ENCODE results near the gene PLCB1.

PLCB1 gene

GRCh38 chr20:8414586-8415274 is 282.7 kb downstream of the PLCB1 start:
- H3K27me3 ChIP-seq (ENCODE audit: insufficient read depth, low read length, poor library complexity, severe bottlenecking), result no peaks in the 10 kb centered on the region

GRCh38 chr20:8421981-8422380 is 289.9 kb downstream of the PLCB1 start:
- Histone ChIP-seq H2AFZ (ENCODE audit: low read length) (no peak overlapping the region), H4K20me1 (ENCODE audit: insufficient read depth, low read length, poor library complexity, severe bottlenecking) (no peaks in the 10 kb centered on the region), H3K9me3 (ENCODE audit: insufficient read depth, low read depth, low read length) (no peaks in the 10 kb centered on the region), H3K4me3 (ENCODE audit: low read length, poor library complexity, severe bottlenecking) (no peak overlapping the region), H3K9ac (ENCODE audit: low read depth, low read length, poor library complexity, severe bottlenecking) (no peak overlapping the region), H3K27me3 (ENCODE audit: insufficient read depth, low read length, poor library complexity, severe bottlenecking) (no peaks in the 10 kb centered on the region), H3K79me2 (ENCODE audit: insufficient read depth, low read length) (no peaks in the 10 kb centered on the region), H3F3A (ENCODE audit: low read depth) (no peaks in the 10 kb centered on the region), H3K4me2 (ENCODE audit: low read depth, low read length, poor library complexity, severe bottlenecking) (no peak overlapping the region), H3K4me1 (ENCODE audit: insufficient read depth, low read length, poor library complexity, severe bottlenecking) (peaks cover 8% of the 10 kb centered on the region), H3K9me2 (replicated peaks; ENCODE audit: low read depth, low read length) (no peaks in the 10 kb centered on the region), H3K36me3 (ENCODE audit: insufficient read depth, low read length) (no peaks in the 10 kb centered on the region)
- TF ChIP-seq EZH2phosphoT487 (IDR thresholded peaks at IDR 0.05; ENCODE audit: borderline replicate concordance), result no peak
- no peak for TF ChIP-seq CTCF (conservative IDR thresholded peaks at IDR 0.05; ENCODE audit: low read length)

More at GRCh38 chr20:8414586-8415274, 282.7 kb downstream of the PLCB1 start:
- Histone ChIP-seq H3K9me2 (replicated peaks; ENCODE audit: low read depth, low read length) (no peaks in the 10 kb centered on the region), H3K9ac (ENCODE audit: low read depth, low read length, poor library complexity, severe bottlenecking) (no peak overlapping the region), H3K79me2 (ENCODE audit: insufficient read depth, low read length) (0 out of 2 replicates have a peak, but pooled peaks cover 3% of the 10 kb centered on the region), H3K4me1 (ENCODE audit: insufficient read depth, low read length, poor library complexity, severe bottlenecking) (peaks cover 8% of the 10 kb centered on the region), H3F3A (ENCODE audit: low read depth) (no peaks in the 10 kb centered on the region), H3K36me3 (ENCODE audit: insufficient read depth, low read length) (no peaks in the 10 kb centered on the region), H4K20me1 (ENCODE audit: insufficient read depth, low read length, poor library complexity, severe bottlenecking) (no peaks in the 10 kb centered on the region), H3K4me3 (ENCODE audit: low read length, poor library complexity, severe bottlenecking) (no peak overlapping the region), H3K4me2 (ENCODE audit: low read depth, low read length, poor library complexity, severe bottlenecking) (no peak overlapping the region), H3K9me3 (ENCODE audit: insufficient read depth, low read depth, low read length) (no peaks in the 10 kb centered on the region), H2AFZ (ENCODE audit: low read length) (no peak overlapping the region)
- TF ChIP-seq CTCF (conservative IDR thresholded peaks at IDR 0.05; ENCODE audit: low read length) (no peak), EZH2phosphoT487 (IDR thresholded peaks at IDR 0.05; ENCODE audit: borderline replicate concordance) (no peak)

GRCh38 chr20:8423482-8423881 is 291.4 kb downstream of the PLCB1 start:
- no peaks in the 10 kb centered on the region for H3K9me2 ChIP-seq (replicated peaks; ENCODE audit: low read depth, low read length)
- H3K4me3 ChIP-seq (ENCODE audit: low read length, poor library complexity, severe bottlenecking), result no peak overlapping the region
- H3K4me1 ChIP-seq (ENCODE audit: insufficient read depth, low read length, poor library complexity, severe bottlenecking), result peaks cover 4% of the 10 kb centered on the region
- H2AFZ ChIP-seq (ENCODE audit: low read length), result no peak overlapping the region
- no peak for TF ChIP-seq CTCF (conservative IDR thresholded peaks at IDR 0.05; ENCODE audit: low read length)
- no peak for TF ChIP-seq EZH2phosphoT487 (IDR thresholded peaks at IDR 0.05; ENCODE audit: borderline replicate concordance)
- no peaks in the 10 kb centered on the region for H3K9me3 ChIP-seq (ENCODE audit: insufficient read depth, low read depth, low read length)
- H3K4me2 ChIP-seq (ENCODE audit: low read depth, low read length, poor library complexity, severe bottlenecking), result no peak overlapping the region
- H3K79me2 ChIP-seq (ENCODE audit: insufficient read depth, low read length), result no peaks in the 10 kb centered on the region
- H3K27me3 ChIP-seq (ENCODE audit: insufficient read depth, low read length, poor library complexity, severe bottlenecking), result no peaks in the 10 kb centered on the region
- H3K9ac ChIP-seq (ENCODE audit: low read depth, low read length, poor library complexity, severe bottlenecking), result no peak overlapping the region
- H3F3A ChIP-seq (ENCODE audit: low read depth), result no peaks in the 10 kb centered on the region
- no peaks in the 10 kb centered on the region for H4K20me1 ChIP-seq (ENCODE audit: insufficient read depth, low read length, poor library complexity, severe bottlenecking)
- no peaks in the 10 kb centered on the region for H3K36me3 ChIP-seq (ENCODE audit: insufficient read depth, low read length)
